Measurements from ENCODE around the gene SLC25A13. TPM values are rescaled to one million over a fixed set of nuclear protein-coding genes. Genes with fewer than 3 reads are reported as not detected.

SLC25A13 gene
- total and polyA plus RNA-seq, 4 donors: 7.7 to 29.8 (median 13.8) TPM

- 4 to 5% methylated on average over 1 of the region's 1 CpG for WGBS, 2 donors
- no peak for ATAC-seq (ENCODE audit: low FRiP score)
These were observed 39.1 kb downstream of the SLC25A13 start for GRCh38 chr7:96282835-96283234.

GRCh38 chr7:96277921-96278320 is 44.0 kb downstream of the SLC25A13 start:
- no peak overlapping the region for H3K27ac ChIP-seq (ENCODE audit: low read depth in 1 of 2, low read length in 2 of 2)
- ATAC-seq (ENCODE audit: low FRiP score): no peak
- no peaks in the 10 kb centered on the region for H3K9me3 ChIP-seq (ENCODE audit: control insufficient read depth, low read length)
- no peak for DNase-seq
- H3K4me1 ChIP-seq (ENCODE audit: control insufficient read depth in 1 of 2, insufficient read depth in 2 of 2, low read length in 2 of 2): no peaks in the 10 kb centered on the region
- WGBS, 2 donors: 80 to 94% methylated on average over 4 of the region's 4 CpGs
- no peaks in the 10 kb centered on the region for H3K27me3 ChIP-seq (ENCODE audit: control insufficient read depth in 1 of 2, insufficient read depth in 2 of 2, low read length in 1 of 2)
- no peak overlapping the region for H3K4me3 ChIP-seq (ENCODE audit: low read length in 2 of 2)
- H3K36me3 ChIP-seq (ENCODE audit: control insufficient read depth in 1 of 2, insufficient read depth in 2 of 2, low read length in 1 of 2): peaks cover under 1 to 3% of the 10 kb centered on the region in 2 donors
- intact Hi-C loops (cut with DNase I): no loop called here

More at GRCh38 chr7:96282835-96283234, 39.1 kb downstream of the SLC25A13 start:
- Histone ChIP-seq H3K27me3 (ENCODE audit: control insufficient read depth in 1 of 2, insufficient read depth in 2 of 2, low read length in 1 of 2) (no peaks in the 10 kb centered on the region), H3K9me3 (ENCODE audit: control insufficient read depth, low read length) (no peaks in the 10 kb centered on the region), H3K27ac (ENCODE audit: low read depth in 1 of 2, low read length in 2 of 2) (no peak overlapping the region), H3K36me3 (ENCODE audit: control insufficient read depth in 1 of 2, insufficient read depth in 2 of 2, low read length in 1 of 2) (no peaks in the 10 kb centered on the region), H3K4me3 (ENCODE audit: low read length in 2 of 2) (no peak overlapping the region), H3K4me1 (ENCODE audit: control insufficient read depth in 1 of 2, insufficient read depth in 2 of 2, low read length in 2 of 2) (no peaks in the 10 kb centered on the region)
- intact Hi-C loops (cut with DNase I): no loop called here
- DNase-seq: no peak

GRCh38 chr7:96276019-96276418 is 45.9 kb downstream of the SLC25A13 start:
- WGBS, 2 donors: 95 to 100% methylated on average over 2 of the region's 2 CpGs
- no peak for DNase-seq
- no peaks in the 10 kb centered on the region for H3K4me1 ChIP-seq (ENCODE audit: control insufficient read depth in 1 of 2, insufficient read depth in 2 of 2, low read length in 2 of 2)
- intact Hi-C loops (cut with DNase I): no loop called here
- peaks cover 2 to 3% of the 10 kb centered on the region in 2 donors for H3K36me3 ChIP-seq (ENCODE audit: control insufficient read depth in 1 of 2, insufficient read depth in 2 of 2, low read length in 1 of 2)
- H3K27me3 ChIP-seq (ENCODE audit: control insufficient read depth in 1 of 2, insufficient read depth in 2 of 2, low read length in 1 of 2): no peaks in the 10 kb centered on the region
- H3K27ac ChIP-seq (ENCODE audit: low read depth in 1 of 2, low read length in 2 of 2): no peak overlapping the region
- H3K9me3 ChIP-seq (ENCODE audit: control insufficient read depth, low read length): no peaks in the 10 kb centered on the region
- H3K4me3 ChIP-seq (ENCODE audit: low read length in 2 of 2): no peak overlapping the region
- ATAC-seq (ENCODE audit: low FRiP score): no peak

GRCh38 chr7:96273716-96274115 is 48.2 kb downstream of the SLC25A13 start:
- Histone ChIP-seq H3K27me3 (ENCODE audit: control insufficient read depth in 1 of 2, insufficient read depth in 2 of 2, low read length in 1 of 2) (no peaks in the 10 kb centered on the region), H3K4me1 (ENCODE audit: control insufficient read depth in 1 of 2, insufficient read depth in 2 of 2, low read length in 2 of 2) (no peaks in the 10 kb centered on the region), H3K36me3 (ENCODE audit: control insufficient read depth in 1 of 2, insufficient read depth in 2 of 2, low read length in 1 of 2) (peaks cover 2 to 3% of the 10 kb centered on the region in 2 donors), H3K27ac (ENCODE audit: low read depth in 1 of 2, low read length in 2 of 2) (no peak overlapping the region), H3K9me3 (ENCODE audit: control insufficient read depth, low read length) (no peaks in the 10 kb centered on the region), H3K4me3 (ENCODE audit: low read length in 2 of 2) (no peak overlapping the region)
- 67 to 82% methylated on average over 1 of the region's 1 CpG for WGBS, 2 donors
- intact Hi-C loops (cut with DNase I): no loop called here
- DNase-seq (no peak), ATAC-seq (ENCODE audit: low FRiP score) (no peak)

GRCh38 chr7:96269246-96269994 is 52.5 kb downstream of the SLC25A13 start:
- Histone ChIP-seq H3K27ac (ENCODE audit: low read depth in 1 of 2, low read length in 2 of 2) (no peak overlapping the region), H3K27me3 (ENCODE audit: control insufficient read depth in 1 of 2, insufficient read depth in 2 of 2, low read length in 1 of 2) (no peaks in the 10 kb centered on the region), H3K4me1 (ENCODE audit: control insufficient read depth in 1 of 2, insufficient read depth in 2 of 2, low read length in 2 of 2) (no peaks in the 10 kb centered on the region), H3K9me3 (ENCODE audit: control insufficient read depth, low read length) (no peaks in the 10 kb centered on the region), H3K4me3 (ENCODE audit: low read length in 2 of 2) (no peak overlapping the region), H3K36me3 (ENCODE audit: control insufficient read depth in 1 of 2, insufficient read depth in 2 of 2, low read length in 1 of 2) (peaks cover 2 to 3% of the 10 kb centered on the region in 2 donors)
- DNase-seq: no peak
- WGBS, 2 donors: 90 to 91% methylated on average over 5 of the region's 5 CpGs
- no peak for ATAC-seq (ENCODE audit: low FRiP score)
- intact Hi-C loops (cut with DNase I): no loop called here

- peaks cover 0 to 3% of the 10 kb centered on the region in 2 donors for H3K36me3 ChIP-seq (ENCODE audit: control insufficient read depth in 1 of 2, insufficient read depth in 2 of 2, low read length in 1 of 2)
- ATAC-seq (ENCODE audit: low FRiP score) (no peak), DNase-seq (no peak)
- no peak overlapping the region for H3K4me3 ChIP-seq (ENCODE audit: low read length in 2 of 2)
- no peaks in the 10 kb centered on the region for H3K9me3 ChIP-seq (ENCODE audit: control insufficient read depth, low read length)
- no peaks in the 10 kb centered on the region for H3K27me3 ChIP-seq (ENCODE audit: control insufficient read depth in 1 of 2, insufficient read depth in 2 of 2, low read length in 1 of 2)
- 94 to 97% methylated on average over 1 of the region's 1 CpG for WGBS, 2 donors
- intact Hi-C loops (cut with DNase I): no loop called here
- no peaks in the 10 kb centered on the region for H3K4me1 ChIP-seq (ENCODE audit: control insufficient read depth in 1 of 2, insufficient read depth in 2 of 2, low read length in 2 of 2)
- no peak overlapping the region for H3K27ac ChIP-seq (ENCODE audit: low read depth in 1 of 2, low read length in 2 of 2)
These were observed 55.3 kb downstream of the SLC25A13 start for GRCh38 chr7:96266580-96266979.

GRCh38 chr7:96266015-96266414 is 55.9 kb downstream of the SLC25A13 start:
- 96 to 98% methylated on average over 1 of the region's 1 CpG for WGBS, 2 donors
- Histone ChIP-seq H3K4me1 (ENCODE audit: control insufficient read depth in 1 of 2, insufficient read depth in 2 of 2, low read length in 2 of 2) (no peaks in the 10 kb centered on the region), H3K36me3 (ENCODE audit: control insufficient read depth in 1 of 2, insufficient read depth in 2 of 2, low read length in 1 of 2) (peaks cover 0 to 3% of the 10 kb centered on the region in 2 donors), H3K9me3 (ENCODE audit: control insufficient read depth, low read length) (no peaks in the 10 kb centered on the region), H3K4me3 (ENCODE audit: low read length in 2 of 2) (no peak overlapping the region), H3K27ac (ENCODE audit: low read depth in 1 of 2, low read length in 2 of 2) (no peak overlapping the region), H3K27me3 (ENCODE audit: control insufficient read depth in 1 of 2, insufficient read depth in 2 of 2, low read length in 1 of 2) (no peaks in the 10 kb centered on the region)
- no peak for ATAC-seq (ENCODE audit: low FRiP score)
- no peak for DNase-seq
- intact Hi-C loops (cut with DNase I): no loop called here

- no peak overlapping the region for H3K4me3 ChIP-seq (ENCODE audit: low read length in 2 of 2)
- DNase-seq (no peak), ATAC-seq (ENCODE audit: low FRiP score) (no peak)
- no peaks in the 10 kb centered on the region for H3K9me3 ChIP-seq (ENCODE audit: control insufficient read depth, low read length)
- H3K27ac ChIP-seq (ENCODE audit: low read depth in 1 of 2, low read length in 2 of 2): no peak overlapping the region
- no peaks in the 10 kb centered on the region for H3K4me1 ChIP-seq (ENCODE audit: control insufficient read depth in 1 of 2, insufficient read depth in 2 of 2, low read length in 2 of 2)
- intact Hi-C loops (cut with DNase I): no loop called here
- no peaks in the 10 kb centered on the region for H3K27me3 ChIP-seq (ENCODE audit: control insufficient read depth in 1 of 2, insufficient read depth in 2 of 2, low read length in 1 of 2)
- WGBS, 2 donors: 92 to 94% methylated on average over 3 of the region's 3 CpGs
- H3K36me3 ChIP-seq (ENCODE audit: control insufficient read depth in 1 of 2, insufficient read depth in 2 of 2, low read length in 1 of 2): peaks cover 0 to 3% of the 10 kb centered on the region in 2 donors
These were observed 67.9 kb downstream of the SLC25A13 start for GRCh38 chr7:96253964-96254363.

- Histone ChIP-seq H3K36me3 (ENCODE audit: control insufficient read depth in 1 of 2, insufficient read depth in 2 of 2, low read length in 1 of 2) (peaks cover 0 to 3% of the 10 kb centered on the region in 2 donors), H3K9me3 (ENCODE audit: control insufficient read depth, low read length) (no peaks in the 10 kb centered on the region), H3K4me3 (ENCODE audit: low read length in 2 of 2) (no peak overlapping the region), H3K27me3 (ENCODE audit: control insufficient read depth in 1 of 2, insufficient read depth in 2 of 2, low read length in 1 of 2) (no peaks in the 10 kb centered on the region), H3K4me1 (ENCODE audit: control insufficient read depth in 1 of 2, insufficient read depth in 2 of 2, low read length in 2 of 2) (no peaks in the 10 kb centered on the region), H3K27ac (ENCODE audit: low read depth in 1 of 2, low read length in 2 of 2) (no peak overlapping the region)
- DNase-seq: no peak
- 82 to 87% methylated on average over 2 of the region's 2 CpGs for WGBS, 2 donors
- intact Hi-C loops (cut with DNase I): no loop called here
- no peak for ATAC-seq (ENCODE audit: low FRiP score)
These were observed 68.5 kb downstream of the SLC25A13 start for GRCh38 chr7:96253441-96253840.

Measured in aorta (tissue), 5 donors.